Suppressor macrophage (primary cell): Measurements from ENCODE around the gene ITPRIP.

Experiments used
- DNase-seq, 4 experiments: peaks; one replicate each; pipeline ENCODE4 v3.0.0-alpha.2; 2020 to 2022
- total RNA-seq, 17 experiments: gene quantifications; one replicate each; lab custom pipeline; 2026; ENCODE audit warnings: mixed read lengths in 6 of 17, inconsistent platforms in 3 of 17; lab: John Stamatoyannopoulos, UW

The ITPRIP gene, protein sequence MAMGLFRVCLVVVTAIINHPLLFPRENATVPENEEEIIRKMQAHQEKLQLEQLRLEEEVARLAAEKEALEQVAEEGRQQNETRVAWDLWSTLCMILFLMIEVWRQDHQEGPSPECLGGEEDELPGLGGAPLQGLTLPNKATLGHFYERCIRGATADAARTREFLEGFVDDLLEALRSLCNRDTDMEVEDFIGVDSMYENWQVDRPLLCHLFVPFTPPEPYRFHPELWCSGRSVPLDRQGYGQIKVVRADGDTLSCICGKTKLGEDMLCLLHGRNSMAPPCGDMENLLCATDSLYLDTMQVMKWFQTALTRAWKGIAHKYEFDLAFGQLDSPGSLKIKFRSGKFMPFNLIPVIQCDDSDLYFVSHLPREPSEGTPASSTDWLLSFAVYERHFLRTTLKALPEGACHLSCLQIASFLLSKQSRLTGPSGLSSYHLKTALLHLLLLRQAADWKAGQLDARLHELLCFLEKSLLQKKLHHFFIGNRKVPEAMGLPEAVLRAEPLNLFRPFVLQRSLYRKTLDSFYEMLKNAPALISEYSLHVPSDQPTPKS
- total RNA-seq: 46.3 to 250 (median 111) reads per million in 17 experiments

GRCh38 chr10:104337985-104338735 lies at the start of gene ITPRIP:
ITPRIP (minus strand) TSS chr10:104338465; CDS start chr10:104316051, 22,414 bp downstream.
- DNase-seq: peak; percentile 83 to 92 (median 92)

DNA sequence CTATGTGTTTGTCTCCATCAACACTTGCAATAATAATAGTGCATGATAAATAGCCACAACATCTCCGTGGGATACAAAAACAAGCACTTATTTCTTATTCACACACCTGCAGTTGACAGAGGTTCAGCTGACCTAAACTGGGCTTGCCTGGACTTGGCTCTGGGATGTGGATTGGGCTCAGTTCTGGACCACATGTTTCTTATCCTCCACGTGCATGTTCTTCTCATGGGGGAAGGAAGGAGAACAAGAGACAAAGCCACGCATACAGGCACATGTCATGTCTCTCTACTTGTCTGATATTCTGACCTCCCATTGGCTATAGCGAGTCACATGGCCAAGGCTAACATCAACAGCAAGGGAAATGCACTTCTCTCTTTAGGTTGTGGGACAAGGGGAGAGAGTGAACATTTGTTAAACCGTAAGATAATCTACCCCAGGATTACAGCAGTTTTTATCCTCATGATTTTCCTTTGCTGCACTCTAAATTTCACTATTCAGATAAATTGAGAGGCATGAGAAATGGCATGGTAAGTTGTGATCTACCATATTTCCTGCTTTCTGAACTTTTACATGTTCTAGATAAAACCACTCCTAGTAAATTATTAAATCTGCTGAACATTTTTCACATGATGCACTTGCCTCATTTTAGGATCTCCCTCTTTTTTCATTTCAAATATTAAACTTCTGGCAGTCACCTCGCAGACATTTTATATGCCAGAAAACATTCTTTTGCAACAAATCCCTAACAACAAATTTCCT lies 49.0 kb upstream of the ITPRIP start:
- DNase-seq: peak in 3 of 4 experiments; percentile 10 to 33 (median 25)

- DNase-seq: no peak
These were observed 42.1 kb upstream of the ITPRIP start for GRCh38 chr10:104380336-104380735.

GRCh38 chr10:104376784-104377300 lies 38.6 kb upstream of the ITPRIP start:
- DNase-seq: no peak

GRCh38 chr10:104374591-104374990 lies 36.3 kb upstream of the ITPRIP start:
- DNase-seq: peak in 2 of 4 experiments; percentile 32 to 46

- DNase-seq: no peak
These were observed 33.5 kb upstream of the ITPRIP start for GRCh38 chr10:104371753-104372152.

GRCh38 chr10:104368381-104368780 lies 30.1 kb upstream of the ITPRIP start:
- no peak for DNase-seq

DNA sequence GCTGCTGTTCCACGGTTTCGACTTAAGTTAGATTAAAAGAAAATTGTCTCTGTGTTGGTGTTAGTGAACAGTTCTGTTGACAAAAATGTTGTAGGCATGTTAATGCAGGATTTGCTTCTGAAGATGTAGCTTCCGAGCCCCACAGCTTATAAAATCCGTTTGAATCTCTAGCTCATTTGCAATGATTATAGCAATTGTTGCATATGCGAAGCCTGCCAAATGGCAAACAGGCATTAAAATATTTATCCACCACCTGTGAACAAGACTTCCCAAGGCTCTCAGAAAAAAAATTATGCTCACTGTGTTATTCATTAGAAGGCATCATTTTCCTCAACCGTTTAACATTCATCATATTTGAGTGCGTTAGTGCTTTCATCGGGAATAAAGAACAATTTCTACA lies 29.6 kb upstream of the ITPRIP start:
- DNase-seq: no peak

DNA sequence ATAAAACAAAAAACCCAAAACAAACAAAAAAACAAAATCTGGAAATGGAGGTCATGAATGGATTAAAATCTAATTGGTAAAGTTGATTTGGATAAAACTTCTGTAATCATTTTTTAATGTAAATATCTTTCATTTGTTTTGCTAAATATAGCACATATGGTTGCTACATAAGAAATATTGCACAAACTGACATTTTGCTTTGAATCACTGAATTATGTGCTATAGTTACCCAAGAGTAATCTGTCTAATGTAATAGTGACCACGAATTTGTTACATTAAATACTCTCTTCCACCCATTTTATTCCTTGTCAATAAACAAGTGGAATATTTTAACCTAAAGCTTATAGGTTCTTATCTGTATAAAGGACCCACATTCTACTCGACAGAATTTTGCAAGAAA lies 21.5 kb upstream of the ITPRIP start:
- peak in 2 of 4 experiments; percentile 51 to 54 for DNase-seq

DNA sequence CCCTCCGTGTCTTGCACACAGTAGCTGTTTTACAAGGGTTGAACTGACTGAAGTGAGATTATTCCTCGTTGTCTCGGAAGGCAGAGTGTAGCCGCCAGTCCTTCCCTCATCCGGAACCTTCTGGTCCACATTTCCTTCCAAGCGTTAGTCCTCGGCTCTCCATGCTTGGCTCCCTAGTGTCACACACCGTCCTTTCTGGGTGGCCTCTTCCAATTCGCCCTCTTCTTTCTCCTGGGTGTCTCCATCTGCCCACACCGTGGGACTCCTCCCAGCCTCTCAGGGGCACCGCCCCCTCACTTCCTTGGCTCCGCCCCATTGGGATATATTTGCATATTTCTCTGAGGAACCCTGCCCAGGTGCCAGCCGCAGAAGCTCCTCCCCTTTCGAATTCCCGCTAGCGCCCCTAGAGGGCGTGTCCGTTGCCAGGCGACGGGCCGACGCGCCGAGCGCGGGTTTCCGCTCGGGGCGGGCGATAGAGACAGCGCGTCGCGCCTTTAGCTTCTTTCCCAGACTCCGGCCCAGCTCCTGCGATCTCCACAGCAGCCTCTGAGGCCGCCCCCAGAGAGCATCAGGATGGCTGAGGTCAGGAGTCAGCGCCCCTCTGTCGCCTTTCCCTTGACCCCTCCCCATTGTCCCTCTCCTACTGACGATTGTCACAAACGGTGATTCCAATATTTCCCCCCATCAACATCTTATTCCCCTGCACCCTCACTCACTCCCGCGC lies 15.2 kb upstream of the ITPRIP start, which contains the start of gene CFAP58:
Gene CFAP58, plus strand, starts transcription at position 509 of the 724 bp plus-strand sequence. Its CDS starts 65 bp downstream, at position 574.
- DNase-seq: peak; percentile 97 to 98 (median 98)

- DNase-seq: peak in 3 of 4 experiments; percentile 18 to 45 (median 33)
These were observed 13.7 kb upstream of the ITPRIP start for GRCh38 chr10:104351919-104352318.

GRCh38 chr10:104351061-104351702 lies 12.9 kb upstream of the ITPRIP start:
- peak; percentile 68 to 95 (median 87) for DNase-seq

- DNase-seq: peak; percentile 44 to 76 (median 59)
These were observed 11.9 kb upstream of the ITPRIP start for GRCh38 chr10:104350127-104350635.

DNA sequence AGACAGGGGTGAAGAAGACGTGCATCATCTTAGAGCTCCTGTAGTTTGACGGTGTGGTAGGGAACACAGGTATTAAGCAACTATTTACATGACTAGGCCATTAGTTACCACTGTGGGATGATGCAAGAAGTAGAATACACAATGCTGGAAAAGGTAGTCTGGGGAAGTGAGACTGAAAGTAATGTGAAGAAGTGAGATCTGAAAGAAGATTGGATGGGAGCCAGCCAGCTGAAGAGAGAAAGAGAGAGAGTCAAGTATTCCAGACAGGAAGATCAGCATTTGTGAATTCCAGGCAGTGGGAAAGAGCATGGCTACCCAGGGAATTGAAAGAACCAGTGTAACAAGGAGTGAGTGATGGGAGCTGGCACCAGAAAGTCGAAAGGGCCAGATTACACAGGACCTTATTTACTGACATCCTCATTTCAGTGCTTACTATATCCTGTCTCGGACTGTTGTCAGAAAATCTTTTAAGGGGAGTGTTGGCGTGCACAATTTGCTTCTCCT lies 11.4 kb upstream of the ITPRIP start:
- peak; percentile 63 to 90 (median 80) for DNase-seq

- no peak for DNase-seq
These were observed 10.3 kb upstream of the ITPRIP start for GRCh38 chr10:104348601-104349000.

- DNase-seq: peak in 1 of 4 experiments; percentile 22
These were observed 9.2 kb upstream of the ITPRIP start for GRCh38 chr10:104347295-104348045.

GRCh38 chr10:104345941-104346340 lies 7.7 kb upstream of the ITPRIP start:
- DNase-seq: no peak

DNA sequence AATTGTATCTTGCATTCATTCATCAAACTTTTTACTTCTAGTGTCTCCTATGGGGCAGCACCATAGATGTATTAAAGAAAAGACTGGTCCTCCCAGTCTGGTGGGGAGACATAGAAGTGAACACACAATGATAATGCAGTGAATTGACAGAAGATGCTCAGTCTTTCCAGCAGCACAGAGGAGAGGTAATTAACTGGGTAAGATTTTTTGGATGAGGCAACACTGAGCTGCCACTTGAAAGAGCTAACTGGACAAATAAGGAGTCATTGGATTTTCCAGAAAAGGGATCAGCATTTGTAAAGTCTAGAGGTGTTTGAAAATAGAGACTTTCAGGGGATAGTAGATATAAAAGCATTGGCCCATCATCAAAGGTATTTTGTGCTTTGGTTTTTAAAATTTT lies 7.2 kb upstream of the ITPRIP start:
- DNase-seq: no peak

GRCh38 chr10:104344219-104344618 lies 6.0 kb upstream of the ITPRIP start:
- DNase-seq: no peak
